Skeletal muscle cell (primary cell): Measurements from ENCODE around the gene KRT77.
"Not testable (repeated sequence)": the region's sequence is repeated elsewhere in the genome, so short reads cannot be mapped to it uniquely, and the experiment has no call there.

Experiments
- DNase-seq: peaks from one replicate; pipeline ENCODE4 v3.0.0-alpha.2; 2010; ENCODE audit warnings: low read depth
- H3K4me3 ChIP-seq: 2 replicates; pipeline ENCODE4 v1.5.1; 2011; ENCODE audit warnings: low read depth, mild to moderate bottlenecking, control low read depth, low read length, moderate library complexity

Gene KRT77

DNA sequence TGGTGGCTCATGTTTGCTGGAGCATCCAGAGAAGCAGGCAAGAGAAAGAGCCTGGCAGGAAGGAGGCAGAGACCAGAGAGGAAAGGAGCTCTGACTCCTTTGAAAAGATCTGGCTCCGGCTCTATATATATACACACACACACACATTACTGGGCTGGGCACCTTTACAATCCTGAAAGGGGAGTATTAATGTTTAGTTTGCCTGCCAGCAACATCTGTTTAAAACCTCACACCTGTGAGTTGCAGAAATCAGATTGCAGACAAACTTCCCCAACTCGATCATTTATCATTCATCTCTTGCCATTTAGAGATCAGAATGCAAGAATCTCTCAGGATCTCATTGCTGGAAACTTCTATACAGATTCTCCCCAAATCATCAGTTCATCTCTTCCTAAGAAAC is at the start of gene KRT77:
Gene KRT77 (minus strand): TSS at position 101 of the 400 bp plus-strand sequence. CDS start 90 bp downstream, at position 11.
- no peak within 1 kb of the TSS for H3K4me3 ChIP-seq

DNA sequence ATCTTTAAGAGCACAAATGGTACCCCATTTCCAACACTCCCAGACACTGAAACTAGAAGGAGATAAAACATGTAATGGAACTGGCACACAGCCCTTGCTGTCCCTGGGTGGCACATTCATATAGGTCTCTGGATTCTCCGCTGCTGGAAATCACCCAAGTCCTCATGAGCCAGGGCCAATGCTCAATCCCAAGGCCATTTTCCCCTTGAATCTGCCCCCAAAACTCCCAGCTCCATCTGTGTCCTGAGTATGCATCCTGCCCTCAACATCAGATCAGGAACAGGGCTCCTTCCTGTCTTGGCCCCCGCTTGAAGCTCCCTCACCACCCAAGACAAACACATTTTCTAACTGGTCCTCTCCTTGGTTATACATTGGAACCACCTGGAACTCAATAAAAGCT is 49.2 kb upstream of the KRT77 start:
- H3K4me3 ChIP-seq, result no peak overlapping the region
- DNase-seq, result no peak

More for the DNA sequence above, at the start of gene KRT77:
- no peak for DNase-seq

DNA sequence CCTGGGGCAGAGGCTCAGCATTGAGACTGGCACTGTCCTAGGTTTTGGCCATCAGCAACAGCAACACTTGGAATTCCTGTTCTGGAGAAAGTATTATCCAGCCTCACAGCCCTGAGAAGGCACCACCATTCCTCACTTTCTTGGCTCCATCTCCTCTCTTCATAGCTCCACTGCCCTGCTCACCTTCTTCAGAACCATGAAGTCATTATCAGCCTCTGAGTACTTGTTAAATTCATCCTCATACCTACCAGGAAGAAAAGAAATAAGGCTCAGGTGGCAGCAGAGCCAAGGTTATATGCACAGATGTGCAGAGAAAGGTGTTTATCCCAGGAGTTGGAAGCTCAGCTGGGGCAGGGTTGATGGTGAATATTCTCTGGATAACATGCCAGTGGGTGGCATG is 48.5 kb upstream of the KRT77 start:
- H3K4me3 ChIP-seq, result no peak overlapping the region
- no peak for DNase-seq

DNA sequence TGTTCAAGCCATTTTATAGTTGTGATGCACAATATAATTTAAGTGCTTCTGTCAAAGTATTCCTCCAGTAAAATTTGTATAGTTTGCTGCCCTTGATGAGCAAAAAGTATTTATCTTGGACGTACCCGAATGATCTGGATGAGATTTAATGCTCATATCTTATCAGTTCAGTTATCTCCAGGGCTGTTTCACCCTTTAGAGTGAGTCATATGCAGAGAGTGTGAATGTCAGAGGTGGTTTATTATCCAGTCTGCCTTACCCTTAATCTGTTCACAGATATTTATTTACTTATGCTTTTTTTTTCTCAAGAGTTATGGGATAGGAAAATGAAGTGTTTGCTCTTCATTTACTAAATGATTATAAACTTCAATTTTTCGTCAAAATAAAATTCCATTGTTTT is 47.2 kb upstream of the KRT77 start:
- not testable (repeated sequence) for H3K4me3 ChIP-seq, DNase-seq

- H3K4me3 ChIP-seq, result no peak overlapping the region
- no peak for DNase-seq
Observed at GRCh38 chr12:52749827-52750226, 46.5 kb upstream of the KRT77 start.

- no peak for DNase-seq
Observed at GRCh38 chr12:52748578-52748977, 45.3 kb upstream of the KRT77 start.

GRCh38 chr12:52745554-52745953 is 42.2 kb upstream of the KRT77 start:
- no peak overlapping the region for H3K4me3 ChIP-seq
- DNase-seq, result no peak

More at GRCh38 chr12:52748578-52748977, 45.3 kb upstream of the KRT77 start:
- H3K4me3 ChIP-seq, result no peak overlapping the region

- H3K4me3 ChIP-seq, result no peak overlapping the region
- no peak for DNase-seq
Observed at GRCh38 chr12:52744493-52745156, 41.3 kb upstream of the KRT77 start.

GRCh38 chr12:52742822-52743457 is 39.6 kb upstream of the KRT77 start:
- no peak overlapping the region for H3K4me3 ChIP-seq
- no peak for DNase-seq

- no peak overlapping the region for H3K4me3 ChIP-seq
- no peak for DNase-seq
Observed at GRCh38 chr12:52742196-52742580, 38.9 kb upstream of the KRT77 start.

DNA sequence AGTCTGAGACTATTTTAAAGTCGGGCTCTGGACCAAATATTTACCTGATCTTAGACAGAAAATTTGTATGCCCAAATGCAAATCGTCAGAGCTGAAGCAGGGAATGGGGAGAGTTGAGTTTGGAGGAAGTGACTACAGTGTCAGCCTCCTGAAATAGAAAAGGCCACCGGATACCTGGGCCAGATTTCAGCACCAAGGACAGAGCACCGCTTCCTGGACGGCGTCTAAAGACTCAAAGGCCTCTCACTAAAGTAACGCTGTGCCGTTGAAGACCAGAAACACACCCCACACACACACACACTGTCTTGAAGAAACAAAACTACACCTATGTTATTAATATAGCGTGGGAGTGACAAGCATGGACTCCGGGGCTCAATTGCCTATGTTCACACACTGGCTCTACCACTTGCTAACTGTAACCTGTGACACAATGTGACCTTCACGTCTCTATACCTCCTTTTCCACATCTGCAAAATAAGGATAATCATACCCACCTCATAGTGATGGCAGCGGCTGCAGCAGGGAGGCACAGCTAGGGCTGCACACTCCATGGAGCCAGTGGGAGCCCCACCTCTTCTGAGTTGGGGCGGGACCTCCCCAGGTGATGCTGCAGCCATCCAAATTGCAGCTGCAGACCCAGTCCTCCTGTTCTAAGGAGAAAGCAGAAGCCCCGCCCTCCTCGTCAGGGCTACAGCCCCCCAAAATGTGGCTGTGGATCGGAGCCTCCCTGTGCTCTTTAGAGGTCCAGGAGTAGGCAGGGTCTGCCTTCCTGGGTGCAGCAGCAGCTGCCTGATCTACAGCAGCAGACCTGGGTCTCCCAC is 38.3 kb upstream of the KRT77 start:
- H3K4me3 ChIP-seq, result no peak overlapping the region
- DNase-seq, result peak; percentile 2

DNA sequence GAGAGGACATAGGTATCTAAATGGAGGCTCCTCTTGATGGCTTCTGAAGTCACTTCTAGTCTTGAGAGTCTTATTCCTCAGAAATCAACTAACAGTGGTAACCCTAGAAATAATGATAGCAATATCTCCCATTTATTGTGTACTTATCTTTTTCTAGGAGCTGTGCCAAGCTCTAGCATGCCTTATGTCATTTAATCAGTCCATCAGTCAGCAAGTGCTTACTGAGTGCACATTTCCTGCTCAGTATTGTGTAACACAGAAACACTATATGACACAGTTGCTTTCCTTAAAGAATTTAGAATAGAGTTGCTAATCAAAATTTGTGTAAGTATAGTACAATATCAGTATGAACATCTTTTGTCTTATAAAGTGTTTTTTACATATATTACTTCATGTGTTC is 37.3 kb upstream of the KRT77 start:
- DNase-seq, result no peak
- H3K4me3 ChIP-seq, result no peak overlapping the region

DNA sequence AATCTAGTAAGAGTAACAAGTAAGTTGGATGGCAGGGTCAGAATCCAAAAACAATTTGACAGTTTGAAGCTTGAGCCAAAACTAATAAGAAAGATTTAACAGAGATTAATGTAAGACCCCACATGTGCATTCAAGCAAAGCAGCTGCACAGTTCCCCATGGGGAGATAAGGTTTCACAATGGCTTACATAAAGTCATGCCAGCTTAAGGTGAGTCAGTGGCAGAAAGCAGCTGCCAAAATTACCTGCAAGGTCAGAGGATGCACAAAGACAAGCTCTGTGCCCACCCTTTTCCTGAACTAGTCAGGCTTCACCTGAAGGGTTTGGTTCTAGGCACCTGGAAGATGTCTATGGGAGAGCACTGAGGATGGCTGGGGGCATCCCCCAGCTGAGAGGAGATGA is 36.6 kb upstream of the KRT77 start:
- DNase-seq, result no peak
- H3K4me3 ChIP-seq, result no peak overlapping the region

DNA sequence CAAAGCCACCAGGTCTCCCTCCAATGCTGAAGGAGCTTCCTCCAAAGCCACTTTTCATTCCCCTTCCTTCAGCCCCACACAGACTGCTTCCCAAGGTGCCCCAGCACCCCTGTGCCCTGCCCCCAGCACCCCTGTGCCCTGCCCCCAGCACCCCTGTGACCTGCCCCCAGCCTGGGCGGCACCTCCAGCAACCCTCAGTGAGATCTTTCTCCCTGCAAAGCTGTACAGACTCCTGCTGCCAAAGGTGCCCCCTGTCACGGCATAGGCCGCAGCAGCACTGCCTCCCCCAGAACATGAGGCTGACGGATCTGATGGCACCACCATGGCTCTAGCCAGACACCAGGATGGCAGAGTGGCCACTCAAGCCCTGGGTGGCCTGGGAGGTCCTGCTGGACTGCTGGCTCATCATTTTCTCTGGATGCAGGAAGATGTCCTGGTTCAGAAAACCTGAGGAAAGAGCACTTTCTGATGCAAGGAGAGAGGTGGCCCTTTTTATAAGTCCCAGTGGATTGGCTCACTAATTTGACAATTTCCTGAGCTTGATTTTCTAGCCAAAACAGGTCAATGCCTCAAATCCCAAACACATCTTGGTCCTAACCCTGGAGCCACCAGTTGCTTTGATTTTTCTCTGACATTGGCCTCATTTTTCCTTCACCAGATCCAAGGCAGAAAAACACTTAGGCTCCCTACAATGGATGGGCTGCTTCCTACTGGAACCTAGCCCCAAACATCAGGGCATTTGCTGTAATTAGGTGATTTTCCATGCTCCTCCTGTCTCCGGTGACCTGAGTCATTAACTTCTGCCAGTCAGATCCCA is 32.7 kb upstream of the KRT77 start:
- H3K4me3 ChIP-seq, result no peak overlapping the region
- no peak for DNase-seq

DNA sequence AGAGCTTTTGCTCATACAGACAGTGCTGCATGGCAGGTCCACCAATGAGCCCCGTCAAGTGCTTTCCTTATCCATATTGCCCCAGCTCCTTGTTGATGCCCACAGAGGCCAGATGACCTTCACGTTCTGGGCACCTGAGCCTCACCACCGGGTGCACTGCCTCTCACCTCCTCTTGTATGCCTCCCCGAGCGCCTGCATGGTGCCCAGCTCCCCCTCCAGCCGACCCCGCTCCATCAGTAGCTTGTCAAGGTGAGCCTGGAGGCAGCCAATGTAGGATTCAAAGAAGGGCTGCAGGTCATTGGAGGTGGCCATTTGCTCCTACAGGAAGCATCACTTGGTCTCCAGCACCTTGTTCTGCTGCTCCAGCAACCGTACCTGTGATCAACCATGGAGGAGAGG is 31.8 kb upstream of the KRT77 start:
- DNase-seq, result no peak
- no peak overlapping the region for H3K4me3 ChIP-seq

- DNase-seq, result no peak
- no peak overlapping the region for H3K4me3 ChIP-seq
Observed at GRCh38 chr12:52730793-52731192, 27.5 kb upstream of the KRT77 start.

GRCh38 chr12:52730383-52730782 is 27.1 kb upstream of the KRT77 start:
- H3K4me3 ChIP-seq, result no peak overlapping the region
- no peak for DNase-seq

GRCh38 chr12:52729147-52729546 is 25.8 kb upstream of the KRT77 start:
- DNase-seq, result no peak
- no peak overlapping the region for H3K4me3 ChIP-seq

GRCh38 chr12:52728374-52728773 is 25.1 kb upstream of the KRT77 start:
- DNase-seq, result no peak
- H3K4me3 ChIP-seq, result no peak overlapping the region

DNA sequence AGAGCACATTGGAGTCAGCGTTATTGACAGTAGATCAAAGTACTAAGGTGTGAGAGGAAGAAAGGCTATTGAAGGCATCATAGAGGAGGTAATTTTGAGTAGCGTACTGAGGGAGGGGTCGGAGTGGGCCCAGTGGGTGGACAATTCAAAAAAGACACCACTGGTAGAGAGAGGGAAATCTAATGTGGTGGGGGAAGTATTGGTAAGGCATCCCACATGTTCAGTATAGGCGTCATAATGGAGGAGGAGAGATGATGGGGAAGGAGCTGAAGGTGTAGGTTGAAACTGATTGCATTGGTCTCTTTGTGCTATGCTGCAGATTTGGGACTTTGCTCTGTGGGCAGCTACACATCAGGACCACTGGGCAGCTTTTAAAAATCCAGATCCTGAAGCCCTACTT is 23.7 kb upstream of the KRT77 start:
- no peak overlapping the region for H3K4me3 ChIP-seq

More for the DNA sequence above, 23.7 kb upstream of the KRT77 start:
- DNase-seq, result no peak
